Common myeloid progenitor, CD34-positive (primary cell): Measurements from ENCODE around the gene ZBTB38.

Experiments
- CTCF ChIA-PET: fragments of 350-600 bp; sonication (Branson Sonifier 250); formaldehyde crosslinking; loops from one replicate; lab custom pipeline; 2021; ENCODE audit warnings: antibody characterized with exemption; lab: Charles Lee
- POLR2A ChIA-PET: fragments of 350-600 bp; sonication (Branson Sonifier 250); formaldehyde crosslinking; loops from one replicate; lab custom pipeline; 2021; ENCODE audit warnings: antibody characterized with exemption; lab: Charles Lee
- DNase-seq, 3 donors: peaks; one replicate each; pipeline versions ENCODE4 v3.0.0 to v3.0.0-alpha.2; 2013
- H3K27ac ChIP-seq, 2 experiments: 1 replicate in 1 of 2; 2 replicates in 1 of 2; pipeline ENCODE4 v1.7.0; 2013; ENCODE audit warnings: inconsistent platforms in 2 of 2, low read length in 2 of 2, mild to moderate bottlenecking in 2 of 2, low read depth in 1 of 2, moderate library complexity in 1 of 2; ENCODE audit not compliant: severe bottlenecking in 2 of 2, insufficient read depth in 1 of 2, poor library complexity in 1 of 2
- H3K27me3 ChIP-seq, 5 experiments: replicated peaks in 2 of 5; 1 replicate in 3 of 5; 2 replicates in 2 of 5; pipeline versions ENCODE4 v1.6.1 to v1.7.0; 2013; ENCODE audit warnings: low read length in 4 of 5, mild to moderate bottlenecking in 2 of 5, moderate library complexity in 2 of 5, inconsistent platforms in 1 of 5; ENCODE audit not compliant: insufficient read depth in 5 of 5, control insufficient read depth in 4 of 5
- H3K36me3 ChIP-seq, 4 experiments: 1 replicate in 2 of 4; 2 replicates in 2 of 4; pipeline versions ENCODE4 v1.6.1 to v1.7.0; 2013; ENCODE audit warnings: low read length in 3 of 4, control low read depth in 1 of 4, mild to moderate bottlenecking in 1 of 4; ENCODE audit not compliant: control insufficient read depth in 4 of 4, insufficient read depth in 4 of 4
- H3K4me1 ChIP-seq, 4 experiments: 1 replicate in 3 of 4; 2 replicates in 1 of 4; pipeline versions ENCODE4 v1.6.1 to v1.7.1; 2013; ENCODE audit warnings: low read length in 3 of 4, mild to moderate bottlenecking in 3 of 4, control low read depth in 1 of 4, inconsistent platforms in 1 of 4, moderate library complexity in 1 of 4; ENCODE audit not compliant: control insufficient read depth in 4 of 4, insufficient read depth in 4 of 4; ENCODE audit errors: control extremely low read depth in 1 of 4
- H3K4me3 ChIP-seq, 7 experiments: 1 replicate in 4 of 7; 2 replicates in 3 of 7; pipeline versions ENCODE4 v1.5.1 to v1.7.0; 2013; ENCODE audit warnings: mild to moderate bottlenecking in 7 of 7, low read length in 6 of 7, moderate library complexity in 6 of 7, inconsistent platforms in 2 of 7, low read depth in 2 of 7, control low read depth in 1 of 7; ENCODE audit not compliant: insufficient read depth in 4 of 7, control insufficient read depth in 1 of 7; ENCODE audit errors: extremely low read depth in 1 of 7
- H3K9me3 ChIP-seq, 5 experiments: 1 replicate in 4 of 5; 2 replicates in 1 of 5; pipeline versions ENCODE4 v1.6.1 to v1.7.1; 2013; ENCODE audit warnings: low read length in 4 of 5, mild to moderate bottlenecking in 2 of 5, inconsistent platforms in 1 of 5, low read depth in 1 of 5, moderate library complexity in 1 of 5; ENCODE audit not compliant: control insufficient read depth in 4 of 5, insufficient read depth in 2 of 5; ENCODE audit errors: control extremely low read depth in 1 of 5
- WGBS: methylation state at CpG from one replicate; pipeline ENCODE4 v1.1.5; 2013; ENCODE audit not compliant: insufficient coverage; 5-methylcytosine and 5-hydroxymethylcytosine counted together

Gene ZBTB38

GRCh38 chr3:141338881-141339280 is 29.4 kb upstream of the ZBTB38 start:
- Histone ChIP-seq H3K27ac (no peak overlapping the region), H3K4me1 (no peaks in the 10 kb centered on the region), H3K9me3 (peaks cover 0 to 1% (median 0%) of the 10 kb centered on the region in 5 experiments), H3K27me3 (no peaks in the 10 kb centered on the region), H3K4me3 (no peak overlapping the region), H3K36me3 (no peaks in the 10 kb centered on the region)
- CTCF ChIA-PET = no interaction called here
- POLR2A ChIA-PET = no interaction called here
- DNase-seq = no peak

- Histone ChIP-seq H3K27ac (no peak overlapping the region), H3K4me3 (no peak overlapping the region), H3K36me3 (no peaks in the 10 kb centered on the region), H3K9me3 (peaks cover 0 to 1% (median 0%) of the 10 kb centered on the region in 5 experiments), H3K27me3 (no peaks in the 10 kb centered on the region), H3K4me1 (no peaks in the 10 kb centered on the region)
- no peak for DNase-seq
- WGBS = 100% methylated on average over 1 of the region's 1 CpG
- ChIA-PET POLR2A (no interaction called here), CTCF (no interaction called here)
Measured at GRCh38 chr3:141341536-141341935, 26.8 kb upstream of the ZBTB38 start.

GRCh38 chr3:141342386-141342785 is 25.9 kb upstream of the ZBTB38 start:
- H3K27ac ChIP-seq = no peak overlapping the region
- no peaks in the 10 kb centered on the region for H3K27me3 ChIP-seq
- no peaks in the 10 kb centered on the region for H3K4me1 ChIP-seq
- POLR2A ChIA-PET = no interaction called here
- DNase-seq = no peak
- 93% methylated on average over 3 of the region's 5 CpGs for WGBS
- peaks cover 0 to 1% (median 0%) of the 10 kb centered on the region in 5 experiments for H3K9me3 ChIP-seq
- no peak overlapping the region for H3K4me3 ChIP-seq
- no peaks in the 10 kb centered on the region for H3K36me3 ChIP-seq
- CTCF ChIA-PET = interaction anchor here (0.7 kb wide), 1 partner anchor 9 kb away, joined by 4 read pairs; no protein-coding TSS in a partner anchor

GRCh38 chr3:141343077-141343476 is 25.2 kb upstream of the ZBTB38 start:
- H3K27ac ChIP-seq = no peak overlapping the region
- ChIA-PET CTCF (interaction anchor here (0.7 kb wide), 1 partner anchor 8 kb away, joined by 4 read pairs; no protein-coding TSS in a partner anchor), POLR2A (no interaction called here)
- no peaks in the 10 kb centered on the region for H3K36me3 ChIP-seq
- 80% methylated on average over 1 of the region's 2 CpGs for WGBS
- peaks cover 0 to 1% (median 0%) of the 10 kb centered on the region in 5 experiments for H3K9me3 ChIP-seq
- no peak for DNase-seq
- no peaks in the 10 kb centered on the region for H3K4me1 ChIP-seq
- H3K27me3 ChIP-seq = no peaks in the 10 kb centered on the region
- no peak overlapping the region for H3K4me3 ChIP-seq

- Histone ChIP-seq H3K4me3 (no peak overlapping the region), H3K27ac (no peak overlapping the region), H3K27me3 (no peaks in the 10 kb centered on the region), H3K36me3 (no peaks in the 10 kb centered on the region), H3K4me1 (no peaks in the 10 kb centered on the region), H3K9me3 (peaks cover 0 to 1% (median 0%) of the 10 kb centered on the region in 5 experiments)
- POLR2A ChIA-PET = no interaction called here
- CTCF ChIA-PET = no interaction called here
- 100% methylated on average over 3 of the region's 3 CpGs for WGBS
- DNase-seq = no peak
Measured at GRCh38 chr3:141343865-141344271, 24.4 kb upstream of the ZBTB38 start.

- no peaks in the 10 kb centered on the region for H3K36me3 ChIP-seq
- H3K4me1 ChIP-seq = no peaks in the 10 kb centered on the region
- ChIA-PET POLR2A (no interaction called here), CTCF (interaction anchor here (0.9 to 2.8 kb wide), 8 partner anchors 9 to 110 kb away, joined by 3 to 10 read pairs (median 3); no protein-coding TSS in a partner anchor)
- no peaks in the 10 kb centered on the region for H3K27me3 ChIP-seq
- H3K27ac ChIP-seq = no peak overlapping the region
- no peak overlapping the region for H3K4me3 ChIP-seq
- no peak for DNase-seq
- peaks cover 0 to 1% (median 0%) of the 10 kb centered on the region in 5 experiments for H3K9me3 ChIP-seq
- 100% methylated on average over 1 of the region's 2 CpGs for WGBS
Measured at GRCh38 chr3:141345528-141345927, 22.8 kb upstream of the ZBTB38 start.

- Histone ChIP-seq H3K4me3 (no peak overlapping the region), H3K27me3 (no peaks in the 10 kb centered on the region), H3K27ac (no peak overlapping the region), H3K4me1 (no peaks in the 10 kb centered on the region), H3K36me3 (no peaks in the 10 kb centered on the region), H3K9me3 (peaks cover 0 to 1% (median 0%) of the 10 kb centered on the region in 5 experiments)
- POLR2A ChIA-PET = no interaction called here
- no peak for DNase-seq
- WGBS = 96% methylated on average over 4 of the region's 4 CpGs
- CTCF ChIA-PET = interaction anchor here (0.9 to 2.8 kb wide), 8 partner anchors 8 to 109 kb away, joined by 3 to 10 read pairs (median 4); no protein-coding TSS in a partner anchor
Measured at GRCh38 chr3:141346007-141346406, 22.3 kb upstream of the ZBTB38 start.
